Measurements from ENCODE around the gene KXD1. TPM values are rescaled to one million over a fixed set of nuclear protein-coding genes. Genes with fewer than 3 reads are reported as not detected.
"Not testable (repeated sequence)": the region's sequence is repeated elsewhere in the genome, so short reads cannot be mapped to it uniquely, and the experiment has no call there.

Gene KXD1
- total and polyA plus RNA-seq, 2 donors (not counting 1 experiment from before 2014, with no cell fraction given), result 90.0 to 166 TPM

DNA sequence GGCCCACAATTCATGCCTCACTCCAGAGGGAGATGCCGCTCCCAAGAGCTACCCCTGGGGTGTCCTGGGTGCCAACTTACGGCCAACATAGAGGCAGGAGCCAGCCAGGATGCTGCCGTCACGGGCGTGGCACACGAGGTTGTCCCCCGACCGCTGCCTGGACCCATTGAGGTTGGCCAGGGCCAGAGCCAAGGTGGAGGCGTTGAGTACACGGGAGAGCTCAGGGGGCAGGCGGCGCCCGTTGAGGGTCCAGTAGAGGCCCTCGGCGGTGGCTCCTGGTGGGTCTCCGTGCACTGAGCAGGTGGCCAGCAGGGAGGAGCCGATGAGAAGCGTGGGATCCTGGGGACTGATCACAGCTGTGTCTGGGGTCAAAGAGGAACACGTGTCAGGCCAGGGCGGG lies 41.8 kb downstream of the KXD1 start:
- H3K27me3 ChIP-seq (replicated peaks in 1 of 4; ENCODE audit: control extremely low read depth in 1 of 4, control insufficient read depth in 3 of 4, insufficient read depth in 4 of 4, low read length in 3 of 4), result peaks cover 0 to 61% (median 21%) of the 10 kb centered on the region in 4 experiments
- intact Hi-C loops (cut with micrococcal nuclease), result no loop called here
- 91% methylated on average over 19 of the region's 20 CpGs for WGBS (ENCODE audit: insufficient coverage)

DNA sequence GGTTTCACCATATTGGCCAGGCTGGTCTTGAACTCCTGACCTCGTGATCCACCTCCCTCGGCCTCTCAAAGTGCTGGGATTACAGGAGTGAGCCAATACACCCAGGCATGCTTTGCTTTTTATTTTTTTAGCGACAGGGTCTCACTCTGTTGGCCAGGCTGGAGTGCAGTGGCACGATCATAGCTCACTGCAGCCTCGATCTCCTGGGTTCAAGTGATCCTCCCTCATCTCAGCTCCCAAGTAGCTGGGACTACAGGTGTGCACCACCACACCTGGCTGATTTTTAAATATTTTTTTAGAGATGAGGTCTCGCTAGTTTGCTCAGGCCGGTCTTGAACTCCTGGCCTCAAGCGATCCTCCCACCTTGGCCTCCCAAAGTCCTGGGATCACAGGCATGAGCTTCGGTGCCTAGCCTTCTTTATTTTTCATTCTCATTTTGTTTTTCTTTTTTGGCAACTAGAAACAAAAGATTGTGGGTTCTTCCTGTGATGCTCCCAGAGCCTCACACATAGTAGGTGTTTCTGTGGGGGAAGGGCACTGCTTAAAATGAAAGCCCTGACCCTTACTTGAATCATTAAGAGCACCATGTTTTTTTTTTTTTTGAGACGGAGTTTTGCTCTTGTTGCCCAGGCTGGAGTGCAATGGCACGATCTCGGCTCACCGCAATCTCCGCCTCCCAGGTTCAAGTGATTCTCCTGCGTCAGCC lies 43.2 kb downstream of the KXD1 start:
- H3K27ac ChIP-seq (ENCODE audit: low read length in 2 of 2); H3K4me3 ChIP-seq (ENCODE audit: control extremely low read depth in 1 of 5, extremely low read depth in 1 of 5, insufficient read depth in 1 of 5, low read depth in 2 of 5, low read length in 4 of 5); POLR2A ChIA-PET; DNase-seq; H3K4me3 Mint-ChIP-seq; H3K27ac Mint-ChIP-seq; ATAC-seq (ENCODE audit: low read depth); H2AFZ ChIP-seq (ENCODE audit: insufficient read depth, low read depth, low read length, poor library complexity, severe bottlenecking); H3K9me3 Mint-ChIP-seq (ENCODE audit: insufficient read depth); H4K20me1 ChIP-seq (ENCODE audit: control insufficient read depth, insufficient read depth, low read length, poor library complexity, severe bottlenecking); intact Hi-C loops (cut with micrococcal nuclease); H3K4me2 ChIP-seq (replicated peaks; ENCODE audit: low read depth, low read length, poor library complexity, severe bottlenecking); H3K9ac ChIP-seq (ENCODE audit: low read length); CTCF ChIA-PET; H3K79me2 ChIP-seq (ENCODE audit: control insufficient read depth, insufficient read depth, low read length); H3K36me3 ChIP-seq (replicated peaks in 1 of 2; ENCODE audit: control extremely low read depth in 1 of 2, control insufficient read depth in 1 of 2, extremely low read depth in 1 of 2, insufficient read depth in 2 of 2, low read length in 1 of 2); H3K9me3 ChIP-seq (ENCODE audit: control extremely low read depth in 1 of 3, control insufficient read depth in 2 of 3, insufficient read depth in 1 of 3, low read length in 2 of 3): not testable (repeated sequence)
- WGBS (ENCODE audit: insufficient coverage), result 97% methylated on average over 9 of the region's 15 CpGs
- H3K4me1 ChIP-seq (ENCODE audit: control insufficient read depth in 2 of 2, insufficient read depth in 2 of 2, low read length in 2 of 2), result peaks cover 9 to 22% of the 10 kb centered on the region in 2 donors
- peaks cover 0 to 70% (median 27%) of the 10 kb centered on the region in 4 experiments for H3K27me3 ChIP-seq (replicated peaks in 1 of 4; ENCODE audit: control extremely low read depth in 1 of 4, control insufficient read depth in 3 of 4, insufficient read depth in 4 of 4, low read length in 3 of 4)
- Mint-ChIP-seq H3K27me3 (peaks cover 38% of the 10 kb centered on the region), H3K4me1 (peaks cover 16% of the 10 kb centered on the region)

More for the DNA sequence above, 41.8 kb downstream of the KXD1 start:
- H3K9me3 ChIP-seq (ENCODE audit: control extremely low read depth in 1 of 3, control insufficient read depth in 2 of 3, insufficient read depth in 1 of 3, low read length in 2 of 3), result no peaks in the 10 kb centered on the region
- H3K4me1 Mint-ChIP-seq, result peaks cover 17% of the 10 kb centered on the region
- H3K79me2 ChIP-seq (ENCODE audit: control insufficient read depth, insufficient read depth, low read length), result no peaks in the 10 kb centered on the region
- TF ChIP-seq, protein P1, sequence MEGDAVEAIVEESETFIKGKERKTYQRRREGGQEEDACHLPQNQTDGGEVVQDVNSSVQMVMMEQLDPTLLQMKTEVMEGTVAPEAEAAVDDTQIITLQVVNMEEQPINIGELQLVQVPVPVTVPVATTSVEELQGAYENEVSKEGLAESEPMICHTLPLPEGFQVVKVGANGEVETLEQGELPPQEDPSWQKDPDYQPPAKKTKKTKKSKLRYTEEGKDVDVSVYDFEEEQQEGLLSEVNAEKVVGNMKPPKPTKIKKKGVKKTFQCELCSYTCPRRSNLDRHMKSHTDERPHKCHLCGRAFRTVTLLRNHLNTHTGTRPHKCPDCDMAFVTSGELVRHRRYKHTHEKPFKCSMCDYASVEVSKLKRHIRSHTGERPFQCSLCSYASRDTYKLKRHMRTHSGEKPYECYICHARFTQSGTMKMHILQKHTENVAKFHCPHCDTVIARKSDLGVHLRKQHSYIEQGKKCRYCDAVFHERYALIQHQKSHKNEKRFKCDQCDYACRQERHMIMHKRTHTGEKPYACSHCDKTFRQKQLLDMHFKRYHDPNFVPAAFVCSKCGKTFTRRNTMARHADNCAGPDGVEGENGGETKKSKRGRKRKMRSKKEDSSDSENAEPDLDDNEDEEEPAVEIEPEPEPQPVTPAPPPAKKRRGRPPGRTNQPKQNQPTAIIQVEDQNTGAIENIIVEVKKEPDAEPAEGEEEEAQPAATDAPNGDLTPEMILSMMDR (IDR thresholded peaks at IDR 0.05), result no peak
- no peak for TF ChIP-seq EZH2 (IDR thresholded peaks at IDR 0.05; ENCODE audit: borderline replicate concordance, insufficient read depth, low read depth, low read length, poor library complexity, severe bottlenecking)
- H3K4me2 ChIP-seq (replicated peaks; ENCODE audit: low read depth, low read length, poor library complexity, severe bottlenecking), result no peak overlapping the region
- peaks cover 13 to 26% of the 10 kb centered on the region in 2 donors for H3K4me1 ChIP-seq (ENCODE audit: control insufficient read depth in 2 of 2, insufficient read depth in 2 of 2, low read length in 2 of 2)
- peaks cover 28% of the 10 kb centered on the region for H3K27me3 Mint-ChIP-seq
- H3K36me3 ChIP-seq (replicated peaks in 1 of 2; ENCODE audit: control extremely low read depth in 1 of 2, control insufficient read depth in 1 of 2, extremely low read depth in 1 of 2, insufficient read depth in 2 of 2, low read length in 1 of 2), result no peaks in the 10 kb centered on the region
- no peak overlapping the region for H3K4me3 ChIP-seq (ENCODE audit: control extremely low read depth in 1 of 5, extremely low read depth in 1 of 5, insufficient read depth in 1 of 5, low read depth in 2 of 5, low read length in 4 of 5)
- ChIA-PET CTCF (no interaction called here), POLR2A (interaction anchor here (1.3 kb wide), 1 partner anchor 10 kb away, joined by 3 read pairs; the partner anchor contains the start of gene REX1BD)
- no peak for DNase-seq
- no peak overlapping the region for H3K27ac ChIP-seq (ENCODE audit: low read length in 2 of 2)
- no peak overlapping the region for H2AFZ ChIP-seq (ENCODE audit: insufficient read depth, low read depth, low read length, poor library complexity, severe bottlenecking)
- no peak overlapping the region for H3K4me3 Mint-ChIP-seq
- H4K20me1 ChIP-seq (ENCODE audit: control insufficient read depth, insufficient read depth, low read length, poor library complexity, severe bottlenecking), result no peaks in the 10 kb centered on the region
- no peak overlapping the region for H3K9ac ChIP-seq (ENCODE audit: low read length)
- no peak overlapping the region for H3K27ac Mint-ChIP-seq
- no peaks in the 10 kb centered on the region for H3K9me3 Mint-ChIP-seq (ENCODE audit: insufficient read depth)
- ATAC-seq (ENCODE audit: low read depth), result no peak

Data from B cell (primary cell).